Fibroblast of the conjunctiva (primary cell): ENCODE results near the gene GRAP2.
A peak's percentile ranks its signal among the peaks of the same experiment; 100 is the strongest.
"Not testable (repeated sequence)": the region's sequence is repeated elsewhere in the genome, so short reads cannot be mapped to it uniquely, and the experiment has no call there.

Experiments used
- DNase-seq: peaks from one replicate; pipeline ENCODE4 v3.0.0-alpha.2; 2010; ENCODE audit warnings: low read depth

GRAP2 gene

GRCh38 chr22:39946126-39946502, 45.2 kb downstream of the GRAP2 start:
- DNase-seq, result no peak

- no peak for DNase-seq
Observed at GRCh38 chr22:39946503-39947219, 45.8 kb downstream of the GRAP2 start.

- no peak for DNase-seq
Observed at GRCh38 chr22:39947220-39948216, 46.6 kb downstream of the GRAP2 start.

GRCh38 chr22:39949964-39950737, 49.3 kb downstream of the GRAP2 start:
- DNase-seq, result no peak

- DNase-seq, result not testable (repeated sequence)
Observed at GRCh38 chr22:39951603-39952293, 50.9 kb downstream of the GRAP2 start.

GRCh38 chr22:39952347-39952746, 51.5 kb downstream of the GRAP2 start:
- DNase-seq, result no peak

- DNase-seq, result no peak
Observed at GRCh38 chr22:39953101-39953500, 52.2 kb downstream of the GRAP2 start.

GRCh38 chr22:39954584-39955055, 53.7 kb downstream of the GRAP2 start:
- peak; percentile 30 for DNase-seq

GRCh38 chr22:39955675-39956074, 54.8 kb downstream of the GRAP2 start:
- no peak for DNase-seq

- no peak for DNase-seq
Observed at GRCh38 chr22:39956932-39957664, 56.2 kb downstream of the GRAP2 start.

GRCh38 chr22:39958009-39958711, 57.3 kb downstream of the GRAP2 start:
- no peak for DNase-seq

- DNase-seq, result no peak
Observed at GRCh38 chr22:39958949-39959639, 58.2 kb downstream of the GRAP2 start.

GRCh38 chr22:39959640-39960447, 59.0 kb downstream of the GRAP2 start, which contains the start of gene TMA7B:
TMA7B (plus strand) TSS chr22:39960397; CDS start chr22:39964375, 3,978 bp downstream.
- no peak for DNase-seq

GRCh38 chr22:39960791-39961746, 60.2 kb downstream of the GRAP2 start:
- peak; percentile 16 for DNase-seq

GRCh38 chr22:39962071-39962470, 61.2 kb downstream of the GRAP2 start:
- DNase-seq, result no peak

GRCh38 chr22:39965748-39966147, 64.9 kb downstream of the GRAP2 start:
- no peak for DNase-seq

- DNase-seq, result no peak
Observed at GRCh38 chr22:39966470-39966869, 65.6 kb downstream of the GRAP2 start.
